Measurements from ENCODE around the gene MAFG. TPM values are rescaled to one million over a fixed set of nuclear protein-coding genes. Genes with fewer than 3 reads are reported as not detected.

The MAFG gene
- total and polyA plus RNA-seq, 2 of the 13 experiments (the other 11 are each of a cell fraction or from before 2014, with no cell fraction given) = 14.5 to 20.0 TPM

DNA sequence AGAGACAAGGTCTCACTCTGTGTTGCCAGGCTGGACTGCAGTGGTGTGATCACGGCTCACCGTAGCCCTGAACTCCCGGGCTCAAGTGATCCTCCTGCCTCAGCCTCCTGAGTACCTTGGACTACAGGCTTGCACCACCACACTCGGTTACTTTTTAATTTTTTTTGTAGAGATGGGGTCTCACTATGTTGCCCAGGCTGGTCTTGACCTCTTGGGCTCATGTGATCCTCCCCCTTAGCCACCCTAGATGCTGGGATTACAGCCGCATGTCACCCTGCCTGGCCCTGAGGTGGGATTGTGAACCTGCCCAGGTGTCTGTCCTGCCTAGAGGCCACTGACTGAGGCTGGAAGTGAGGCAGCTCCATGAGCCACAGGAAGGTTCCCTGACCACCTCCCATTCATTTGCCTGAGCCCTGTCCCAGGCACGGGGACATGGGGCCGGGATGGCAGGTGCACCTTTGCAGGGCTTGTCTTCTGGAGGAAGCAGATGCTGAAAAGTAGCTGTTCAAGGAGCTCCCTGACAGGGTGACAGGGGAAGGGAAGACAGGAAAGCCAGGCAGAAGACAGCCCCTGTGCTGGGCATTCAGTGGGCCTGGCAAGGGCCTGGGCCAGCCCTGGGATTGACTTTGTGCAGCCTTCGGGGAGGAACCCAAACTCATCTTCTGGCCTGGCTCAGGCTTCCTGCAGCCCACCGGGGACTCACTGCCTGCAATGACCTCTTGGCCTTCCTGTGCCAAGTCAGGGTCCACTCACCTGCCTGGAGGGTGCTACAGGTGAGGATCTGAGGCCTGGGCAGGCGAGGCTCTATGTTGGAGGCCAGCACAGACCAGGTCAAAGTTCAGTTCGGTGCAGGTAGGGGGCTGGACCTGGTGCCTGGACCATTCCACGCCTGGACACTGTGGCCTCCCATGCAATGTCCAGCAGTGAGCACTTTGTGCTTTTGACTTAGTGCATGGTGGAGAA, 41.6 kb upstream of the MAFG start (continued):
- TF ChIP-seq, protein P1, sequence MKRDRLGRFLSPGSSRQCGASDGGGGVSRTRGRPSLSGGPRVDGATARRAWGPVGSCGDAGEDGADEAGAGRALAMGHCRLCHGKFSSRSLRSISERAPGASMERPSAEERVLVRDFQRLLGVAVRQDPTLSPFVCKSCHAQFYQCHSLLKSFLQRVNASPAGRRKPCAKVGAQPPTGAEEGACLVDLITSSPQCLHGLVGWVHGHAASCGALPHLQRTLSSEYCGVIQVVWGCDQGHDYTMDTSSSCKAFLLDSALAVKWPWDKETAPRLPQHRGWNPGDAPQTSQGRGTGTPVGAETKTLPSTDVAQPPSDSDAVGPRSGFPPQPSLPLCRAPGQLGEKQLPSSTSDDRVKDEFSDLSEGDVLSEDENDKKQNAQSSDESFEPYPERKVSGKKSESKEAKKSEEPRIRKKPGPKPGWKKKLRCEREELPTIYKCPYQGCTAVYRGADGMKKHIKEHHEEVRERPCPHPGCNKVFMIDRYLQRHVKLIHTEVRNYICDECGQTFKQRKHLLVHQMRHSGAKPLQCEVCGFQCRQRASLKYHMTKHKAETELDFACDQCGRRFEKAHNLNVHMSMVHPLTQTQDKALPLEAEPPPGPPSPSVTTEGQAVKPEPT (CRISPR knock-in tag; IDR thresholded peaks at IDR 0.05; ENCODE audit: low read depth) = no peak
- TF ChIP-seq SUZ12 (IDR thresholded peaks at IDR 0.05; ENCODE audit: low read depth, low read length) (no peak), NRL (CRISPR knock-in tag; IDR thresholded peaks at IDR 0.05; ENCODE audit: borderline replicate concordance) (peak; percentile 57), ZNF788 (CRISPR knock-in tag; IDR thresholded peaks at IDR 0.05; ENCODE audit: borderline replicate concordance) (no peak), ZIK1 (CRISPR knock-in tag; IDR thresholded peaks at IDR 0.05; ENCODE audit: borderline replicate concordance, low read depth) (0 out of 2 replicates have a peak, but pooled peaks have one; percentile 43), ZNF350 (CRISPR knock-in tag; IDR thresholded peaks at IDR 0.05; ENCODE audit: borderline replicate concordance, low read depth) (peak; percentile 45; the same call in 1 of the 2 replicates), AGO1 (IDR thresholded peaks at IDR 0.05; ENCODE audit: low read depth, low read length, poor library complexity, severe bottlenecking) (peak; percentile 45), STAG1 (CRISPR knock-in tag; IDR thresholded peaks at IDR 0.05) (no peak), TEAD3 (CRISPR knock-in tag; optimal IDR thresholded peaks at IDR 0.05; ENCODE audit: borderline replicate concordance) (peak; percentile 33), TBX2 (CRISPR knock-in tag; IDR thresholded peaks at IDR 0.05; ENCODE audit: borderline replicate concordance) (peak; percentile 45; the same call in 1 of the 2 replicates), ZNF615 (CRISPR knock-in tag; IDR thresholded peaks at IDR 0.05; ENCODE audit: borderline replicate concordance) (no peak), MIER3 (CRISPR knock-in tag; IDR thresholded peaks at IDR 0.05; ENCODE audit: borderline replicate concordance) (no peak), ARNT (IDR thresholded peaks at IDR 0.05) (no peak), ZNF138 (CRISPR knock-in tag; IDR thresholded peaks at IDR 0.05; ENCODE audit: low read depth) (no peak), REL (CRISPR knock-in tag; conservative IDR thresholded peaks at IDR 0.05) (no peak), ZNF501 (CRISPR knock-in tag; IDR thresholded peaks at IDR 0.05) (no peak), GABPB1 (CRISPR knock-in tag; IDR thresholded peaks at IDR 0.05) (0 out of 2 replicates have a peak, but pooled peaks have one; percentile 16), ARID2 (CRISPR knock-in tag; IDR thresholded peaks at IDR 0.05; ENCODE audit: borderline replicate concordance) (no peak), FOXC1 (CRISPR knock-in tag; IDR thresholded peaks at IDR 0.05; ENCODE audit: borderline replicate concordance) (no peak; the same call in 1 of the 2 replicates), AHR (CRISPR knock-in tag; IDR thresholded peaks at IDR 0.05) (no peak)
- TF ChIP-seq, protein P2, sequence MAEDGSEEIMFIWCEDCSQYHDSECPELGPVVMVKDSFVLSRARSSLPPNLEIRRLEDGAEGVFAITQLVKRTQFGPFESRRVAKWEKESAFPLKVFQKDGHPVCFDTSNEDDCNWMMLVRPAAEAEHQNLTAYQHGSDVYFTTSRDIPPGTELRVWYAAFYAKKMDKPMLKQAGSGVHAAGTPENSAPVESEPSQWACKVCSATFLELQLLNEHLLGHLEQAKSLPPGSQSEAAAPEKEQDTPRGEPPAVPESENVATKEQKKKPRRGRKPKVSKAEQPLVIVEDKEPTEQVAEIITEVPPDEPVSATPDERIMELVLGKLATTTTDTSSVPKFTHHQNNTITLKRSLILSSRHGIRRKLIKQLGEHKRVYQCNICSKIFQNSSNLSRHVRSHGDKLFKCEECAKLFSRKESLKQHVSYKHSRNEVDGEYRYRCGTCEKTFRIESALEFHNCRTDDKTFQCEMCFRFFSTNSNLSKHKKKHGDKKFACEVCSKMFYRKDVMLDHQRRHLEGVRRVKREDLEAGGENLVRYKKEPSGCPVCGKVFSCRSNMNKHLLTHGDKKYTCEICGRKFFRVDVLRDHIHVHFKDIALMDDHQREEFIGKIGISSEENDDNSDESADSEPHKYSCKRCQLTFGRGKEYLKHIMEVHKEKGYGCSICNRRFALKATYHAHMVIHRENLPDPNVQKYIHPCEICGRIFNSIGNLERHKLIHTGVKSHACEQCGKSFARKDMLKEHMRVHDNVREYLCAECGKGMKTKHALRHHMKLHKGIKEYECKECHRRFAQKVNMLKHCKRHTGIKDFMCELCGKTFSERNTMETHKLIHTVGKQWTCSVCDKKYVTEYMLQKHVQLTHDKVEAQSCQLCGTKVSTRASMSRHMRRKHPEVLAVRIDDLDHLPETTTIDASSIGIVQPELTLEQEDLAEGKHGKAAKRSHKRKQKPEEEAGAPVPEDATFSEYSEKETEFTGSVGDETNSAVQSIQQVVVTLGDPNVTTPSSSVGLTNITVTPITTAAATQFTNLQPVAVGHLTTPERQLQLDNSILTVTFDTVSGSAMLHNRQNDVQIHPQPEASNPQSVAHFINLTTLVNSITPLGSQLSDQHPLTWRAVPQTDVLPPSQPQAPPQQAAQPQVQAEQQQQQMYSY (CRISPR knock-in tag; IDR thresholded peaks at IDR 0.05) = no peak
- TF ChIP-seq, protein P3, sequence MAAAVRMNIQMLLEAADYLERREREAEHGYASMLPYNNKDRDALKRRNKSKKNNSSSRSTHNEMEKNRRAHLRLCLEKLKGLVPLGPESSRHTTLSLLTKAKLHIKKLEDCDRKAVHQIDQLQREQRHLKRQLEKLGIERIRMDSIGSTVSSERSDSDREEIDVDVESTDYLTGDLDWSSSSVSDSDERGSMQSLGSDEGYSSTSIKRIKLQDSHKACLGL (CRISPR knock-in tag; IDR thresholded peaks at IDR 0.05) = peak; percentile 39; the same call in 1 of the 2 replicates
- TF ChIP-seq, protein P4, sequence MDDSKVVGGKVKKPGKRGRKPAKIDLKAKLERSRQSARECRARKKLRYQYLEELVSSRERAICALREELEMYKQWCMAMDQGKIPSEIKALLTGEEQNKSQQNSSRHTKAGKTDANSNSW (CRISPR knock-in tag; IDR thresholded peaks at IDR 0.05; ENCODE audit: borderline replicate concordance) = 0 out of 2 replicates have a peak, but pooled peaks have one; percentile 47

Measured in HepG2 (cell line).